GM12892 (cell line): ENCODE results near the gene OTC.

Experiments
- POLR2A ChIP-seq: IDR thresholded peaks from 2 replicates; pipeline ENCODE4 v1.6.1; 2011; ENCODE audit warnings: low read depth, low read length, control low read depth
- POLR2AphosphoS5 ChIP-seq: IDR thresholded peaks from 2 replicates; pipeline ENCODE4 v1.6.1; 2011; ENCODE audit warnings: low read depth, low read length, control low read depth
- TAF1 ChIP-seq: IDR thresholded peaks from 2 replicates; pipeline ENCODE4 v1.6.1; 2011; ENCODE audit warnings: low read depth, mild to moderate bottlenecking, control low read depth, low read length, borderline replicate concordance

- no peak for TF ChIP-seq POLR2A
- no peak for TF ChIP-seq TAF1
- no peak for TF ChIP-seq POLR2AphosphoS5
These were observed 105.7 kb downstream of the OTC start for GRCh38 chrX:38458071-38458470.
